HUDEP-2 (cell line): ENCODE results near the gene UBP1.

Experiments used
- DNase-seq, 76 experiments: peaks; one replicate each; lab custom pipeline; 2025; ENCODE audit not compliant: unreplicated experiment in 76 of 76; lab: John Stamatoyannopoulos, UW

The UBP1 gene

DNA sequence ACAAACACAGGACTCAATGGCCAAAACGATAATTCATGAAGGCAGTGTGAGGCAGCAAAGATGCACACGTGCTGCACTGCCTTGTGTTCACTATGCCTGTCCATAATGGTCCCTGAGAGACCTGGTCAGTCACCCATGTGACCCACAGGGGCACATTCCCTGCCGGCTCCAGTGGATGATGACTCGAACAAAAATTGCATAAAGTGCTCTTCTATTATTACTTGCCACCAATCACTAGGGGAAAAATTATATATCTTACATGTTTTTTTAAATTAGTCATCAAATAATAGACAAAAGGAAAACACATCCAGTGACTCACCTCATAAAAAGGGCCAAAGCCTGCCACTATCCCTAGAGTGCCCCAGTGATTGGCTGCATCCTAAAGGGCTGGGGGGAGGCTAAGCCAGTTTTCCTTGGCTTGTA is 47.5 kb downstream of the UBP1 start:
- no peak for DNase-seq

DNA sequence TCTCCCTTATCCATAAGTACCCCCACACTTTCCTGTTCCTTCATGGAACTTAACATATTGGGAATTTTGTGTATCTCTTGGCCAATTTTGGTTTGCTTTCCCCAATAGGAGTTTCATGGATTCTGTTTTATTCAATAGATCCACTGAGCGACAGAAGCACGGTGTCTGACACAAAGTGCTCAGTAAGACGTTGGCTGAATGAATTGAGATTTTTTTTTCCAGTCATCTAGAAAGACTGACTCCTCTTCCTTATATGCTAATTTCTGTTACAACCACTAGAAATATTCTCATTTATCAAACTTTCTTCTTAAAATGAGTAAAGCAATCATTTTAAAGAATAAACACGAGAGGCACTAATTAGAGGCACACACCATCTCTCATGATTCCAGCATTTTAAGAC is 48.1 kb downstream of the UBP1 start:
- no peak for DNase-seq

DNA sequence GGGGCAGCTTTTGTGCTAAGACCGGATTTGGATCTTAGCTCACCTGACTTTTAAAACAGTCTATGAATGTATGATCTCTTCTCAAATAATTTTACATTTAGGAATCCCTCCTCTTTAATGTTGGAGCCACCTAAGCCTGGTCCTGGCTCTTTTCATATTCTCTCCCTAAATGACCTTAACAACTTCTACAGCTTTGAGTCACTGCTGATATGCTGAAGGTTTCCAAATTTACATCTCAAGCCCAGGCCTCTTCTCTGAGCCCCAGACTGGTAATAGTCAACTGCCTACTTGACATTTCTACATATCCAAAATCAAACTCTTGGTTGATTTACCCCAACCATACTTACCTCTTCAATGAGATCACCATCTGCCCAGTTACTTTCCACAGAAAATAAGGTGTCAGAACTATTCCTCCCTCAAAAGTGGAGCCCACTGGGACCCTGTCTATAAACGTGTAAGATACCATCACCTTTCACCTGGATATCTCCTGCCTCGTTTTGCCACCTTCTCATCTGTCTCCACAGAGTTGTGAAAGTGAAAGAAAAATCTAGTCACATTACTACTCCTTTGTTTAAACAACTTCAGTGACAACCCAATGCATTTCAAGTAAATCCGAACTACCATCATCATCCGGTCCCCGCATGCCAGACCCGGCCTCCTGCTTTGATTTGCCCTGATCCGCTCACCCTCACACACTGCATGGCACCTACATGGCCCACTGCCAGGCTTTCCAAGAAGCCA is 48.8 kb downstream of the UBP1 start:
- no peak for DNase-seq

DNA sequence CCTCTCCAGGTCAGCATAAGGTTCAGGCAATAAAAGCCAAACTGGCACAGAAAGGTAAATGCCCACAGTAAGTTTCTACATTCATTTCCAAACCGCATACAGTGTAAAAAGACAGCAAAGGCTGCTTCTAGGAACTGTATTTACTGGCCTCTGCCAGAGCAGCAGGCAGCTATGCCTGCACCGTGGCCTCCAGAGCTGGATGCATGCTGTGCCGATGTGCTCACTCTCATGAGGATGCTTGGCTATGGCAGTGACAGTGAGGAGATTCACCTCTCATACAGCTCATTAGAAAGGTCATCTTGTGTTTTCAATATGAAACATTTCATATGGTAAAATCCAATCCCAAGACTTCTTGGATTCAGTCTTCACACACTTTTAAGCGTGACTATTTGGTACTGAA is 50.3 kb downstream of the UBP1 start:
- no peak for DNase-seq

DNA sequence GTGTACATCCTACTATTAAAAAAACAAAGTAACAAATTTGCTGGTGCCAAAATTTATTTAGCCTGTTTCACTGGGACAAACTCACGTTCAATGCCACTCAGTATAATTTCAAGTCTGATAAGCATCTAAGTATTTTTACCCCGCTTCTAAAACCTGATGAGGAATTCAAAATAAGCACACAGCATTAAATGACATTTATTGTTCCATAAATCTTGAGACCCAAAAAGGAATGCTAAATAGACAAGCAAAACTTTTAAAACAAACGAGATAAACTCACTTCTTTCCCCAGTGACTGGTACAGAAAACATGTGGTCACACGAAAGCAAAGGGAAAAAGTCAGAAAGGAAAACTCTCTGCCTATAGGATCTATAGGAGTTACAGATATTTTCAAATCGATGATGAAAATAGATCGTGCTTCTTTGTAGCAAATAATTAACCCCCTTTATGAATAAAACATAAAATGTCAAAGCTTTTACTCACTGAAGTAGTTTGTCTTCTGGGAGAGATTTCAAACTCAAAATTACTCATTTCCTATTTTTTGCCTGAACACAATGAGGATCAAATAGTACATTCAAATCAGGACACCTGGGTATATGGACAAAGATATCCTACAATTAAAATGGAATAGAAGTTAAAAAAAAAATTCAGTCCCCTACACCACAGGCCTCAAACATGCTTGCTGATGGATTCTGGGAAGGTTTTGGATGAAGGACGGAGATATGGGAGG is 51.7 kb downstream of the UBP1 start:
- DNase-seq = no peak

DNA sequence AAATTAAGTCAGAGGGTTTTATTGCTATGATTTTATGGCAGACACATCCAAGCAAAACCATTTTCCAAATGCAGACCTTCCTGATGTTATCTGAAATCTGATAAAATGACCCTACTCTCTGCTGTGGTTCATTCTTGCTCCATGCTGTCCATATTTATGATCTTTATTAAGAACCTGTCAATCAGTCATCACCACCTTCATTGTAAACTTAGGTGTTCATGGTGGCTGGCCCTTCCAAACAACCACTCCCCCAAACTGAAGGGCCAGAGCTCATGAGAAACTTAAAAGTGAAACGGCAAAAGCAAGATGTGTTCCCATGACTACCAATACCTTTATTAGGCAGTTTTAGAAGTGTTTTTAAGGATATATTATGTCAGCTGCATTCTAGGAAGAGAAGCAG is 53.6 kb downstream of the UBP1 start:
- no peak for DNase-seq

DNA sequence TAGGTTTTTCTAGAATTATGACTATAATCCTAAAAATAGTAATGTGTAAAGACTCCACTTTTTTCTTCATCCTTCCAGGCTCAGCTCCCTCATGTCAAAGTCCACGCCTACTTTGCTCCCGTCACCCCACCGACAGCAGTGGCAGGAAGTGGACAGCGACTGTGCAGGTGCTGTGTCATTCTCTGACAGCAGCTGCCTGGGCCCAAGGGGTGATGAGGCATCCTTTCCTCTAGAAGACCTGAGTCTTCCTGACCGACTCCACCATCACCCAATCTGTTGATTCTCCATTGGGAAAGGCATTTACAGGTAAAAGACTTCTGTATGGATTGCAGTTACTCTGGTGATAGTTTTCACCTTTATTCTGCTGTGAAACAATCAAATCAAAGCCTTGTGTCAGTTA is 54.8 kb downstream of the UBP1 start:
- no peak for DNase-seq

DNA sequence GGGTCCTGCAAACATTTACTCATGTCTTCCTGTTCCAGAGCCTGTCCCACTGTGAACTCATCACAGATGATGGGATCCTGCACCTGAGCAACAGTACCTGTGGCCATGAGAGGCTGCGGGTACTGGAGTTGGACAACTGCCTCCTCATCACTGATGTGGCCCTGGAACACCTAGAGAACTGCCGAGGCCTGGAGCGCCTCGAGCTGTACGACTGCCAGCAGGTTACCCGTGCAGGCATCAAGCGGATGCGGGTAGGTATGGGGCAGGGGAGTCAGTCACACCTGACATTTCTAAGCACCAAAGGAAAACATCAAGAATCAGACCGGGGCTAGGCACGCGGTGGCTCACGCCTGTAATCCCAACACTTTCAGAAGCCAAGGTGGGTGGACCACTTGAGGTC is 56.3 kb downstream of the UBP1 start:
- DNase-seq = no peak

DNA sequence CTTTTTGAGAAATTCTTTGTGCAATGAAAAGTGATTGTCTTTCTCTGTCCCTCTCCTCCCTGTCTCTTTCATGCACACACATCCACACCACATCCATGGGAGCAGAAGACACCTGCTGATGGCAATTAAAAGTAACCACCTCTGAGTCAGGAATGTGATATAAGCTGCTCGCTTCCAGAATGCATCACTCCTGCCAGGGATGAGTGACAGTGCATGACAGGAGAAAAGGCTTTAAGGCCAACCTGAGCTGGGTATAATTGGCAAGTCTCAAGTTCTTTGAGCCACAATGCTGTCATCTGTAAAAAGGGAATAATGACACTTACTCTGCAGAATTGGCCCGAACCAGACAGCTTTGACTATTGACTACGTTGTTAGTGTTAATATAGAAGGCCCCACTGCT is 59.6 kb downstream of the UBP1 start:
- DNase-seq = no peak

DNA sequence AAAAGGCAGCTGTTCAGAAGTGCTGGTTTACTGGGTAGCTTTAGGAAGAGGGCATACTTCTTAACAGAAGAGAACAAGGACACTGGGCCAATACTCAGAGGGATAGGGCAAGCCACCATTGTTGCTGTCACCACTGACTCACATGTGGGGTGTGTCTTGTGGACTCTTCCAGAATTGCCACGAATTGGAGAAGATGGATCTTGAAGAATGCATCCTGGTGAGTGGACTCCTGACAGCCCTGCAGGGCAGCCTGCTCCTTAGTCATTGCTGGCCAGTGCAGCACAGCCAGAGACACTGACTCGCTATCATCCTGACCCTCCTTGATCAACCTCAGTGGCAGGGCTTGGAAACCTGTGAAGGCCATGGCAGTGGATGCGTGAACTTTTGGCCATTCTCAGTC is 62.3 kb downstream of the UBP1 start:
- no peak for DNase-seq

DNA sequence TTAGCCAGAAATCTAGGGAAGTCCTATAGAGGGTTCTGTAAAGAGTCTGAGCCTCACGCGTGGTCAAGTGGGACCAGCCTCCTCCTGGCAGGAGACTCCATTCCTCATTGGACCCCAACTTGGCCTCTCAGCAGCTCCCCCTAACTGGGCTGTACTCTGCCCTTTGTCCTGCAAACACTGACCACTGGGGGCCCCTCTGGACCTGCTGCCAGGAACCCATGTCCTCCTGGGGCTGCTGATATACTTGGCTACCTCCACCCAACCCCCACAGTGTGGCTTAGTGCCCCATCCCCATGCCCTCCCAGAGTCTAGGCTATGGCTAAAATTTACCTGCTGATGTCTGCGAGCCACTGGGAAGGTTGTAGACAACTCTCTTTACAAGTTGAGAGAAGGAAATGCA is 62.7 kb downstream of the UBP1 start:
- no peak for DNase-seq

DNA sequence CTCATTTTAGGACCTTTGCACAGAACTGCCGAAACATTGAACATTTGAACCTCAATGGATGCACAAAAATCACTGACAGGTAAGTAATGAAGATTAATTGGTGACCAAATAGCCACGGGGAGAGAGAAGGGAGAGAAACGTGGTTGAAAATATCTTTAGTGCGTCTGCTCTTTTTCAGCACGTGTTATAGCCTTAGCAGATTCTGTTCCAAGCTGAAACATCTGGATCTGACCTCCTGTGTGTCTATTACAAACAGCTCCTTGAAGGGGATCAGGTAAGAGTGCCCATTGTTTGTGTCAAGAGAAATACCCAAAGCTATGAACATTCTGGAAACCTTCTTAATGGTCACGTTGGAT is 67.1 kb downstream of the UBP1 start:
- DNase-seq = no peak

DNA sequence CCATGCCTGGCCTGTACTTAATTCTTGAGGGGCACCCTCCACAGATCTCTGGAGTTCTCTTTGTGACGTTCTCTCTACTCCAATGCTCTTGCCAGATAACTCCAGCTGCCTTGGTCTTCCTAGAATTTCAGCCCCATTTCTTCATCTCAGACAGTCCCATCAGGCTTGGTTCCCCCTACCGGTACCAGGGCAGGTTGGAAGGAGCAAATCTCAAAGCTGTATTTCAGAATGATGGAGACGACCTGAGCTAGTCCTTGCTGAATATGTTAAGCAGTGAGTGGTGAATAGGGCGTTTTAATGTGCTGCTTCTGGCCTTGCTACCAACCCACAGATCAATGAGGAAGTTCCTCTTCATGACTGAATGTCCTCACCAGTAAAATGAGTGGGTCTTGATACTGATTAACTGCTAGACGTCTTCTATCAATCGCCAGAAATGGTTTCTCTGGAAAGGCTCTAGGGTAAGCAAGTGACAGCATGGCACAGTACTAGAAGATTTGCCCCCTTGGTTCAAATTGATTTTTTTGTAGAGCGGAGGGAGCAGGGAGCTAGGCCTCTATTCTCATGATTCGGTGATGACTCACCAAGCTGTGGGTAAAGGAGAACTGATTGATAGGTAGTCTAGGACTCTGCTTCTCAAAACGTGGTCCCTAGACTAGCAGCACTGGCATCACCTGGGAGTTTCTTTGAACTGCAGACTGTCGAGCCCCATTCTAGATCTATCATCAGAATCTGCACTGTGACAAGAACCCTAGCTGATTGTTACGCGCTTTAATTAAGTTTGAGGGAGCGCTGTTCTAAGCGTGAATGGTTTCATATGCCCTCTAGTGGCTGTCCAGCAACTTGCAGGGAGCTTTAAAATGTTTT is 67.8 kb downstream of the UBP1 start:
- peak in 20 of 76 experiments; percentile 2 to 42 (median 18) for DNase-seq

DNA sequence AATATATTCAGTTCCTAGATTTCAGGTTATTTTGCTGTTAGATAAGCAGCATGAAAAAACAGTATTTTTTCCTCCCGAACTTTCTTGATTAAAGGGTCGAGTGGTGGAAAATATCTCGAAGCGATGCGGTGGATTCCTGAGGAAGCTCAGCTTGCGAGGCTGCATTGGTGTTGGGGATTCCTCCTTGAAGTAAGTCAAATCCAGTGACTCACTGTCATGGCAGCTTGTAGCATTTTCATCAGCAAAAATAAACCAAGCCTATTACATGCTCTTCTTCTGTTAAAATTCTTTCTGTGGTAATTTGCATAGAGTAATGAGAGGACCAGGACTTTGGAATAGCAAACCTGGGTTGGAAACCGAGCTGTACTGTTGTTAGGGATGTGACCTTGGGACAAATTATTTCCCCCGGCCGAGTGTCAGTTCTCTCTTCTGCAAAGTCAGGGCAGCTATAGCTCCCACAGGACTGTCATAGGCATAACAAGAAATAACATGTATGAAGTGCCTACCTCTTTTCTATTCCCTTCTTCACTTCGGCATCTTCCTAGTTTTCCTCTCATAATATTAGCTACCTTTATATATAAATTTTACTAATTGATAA is 75.6 kb downstream of the UBP1 start:
- DNase-seq = no peak

DNA sequence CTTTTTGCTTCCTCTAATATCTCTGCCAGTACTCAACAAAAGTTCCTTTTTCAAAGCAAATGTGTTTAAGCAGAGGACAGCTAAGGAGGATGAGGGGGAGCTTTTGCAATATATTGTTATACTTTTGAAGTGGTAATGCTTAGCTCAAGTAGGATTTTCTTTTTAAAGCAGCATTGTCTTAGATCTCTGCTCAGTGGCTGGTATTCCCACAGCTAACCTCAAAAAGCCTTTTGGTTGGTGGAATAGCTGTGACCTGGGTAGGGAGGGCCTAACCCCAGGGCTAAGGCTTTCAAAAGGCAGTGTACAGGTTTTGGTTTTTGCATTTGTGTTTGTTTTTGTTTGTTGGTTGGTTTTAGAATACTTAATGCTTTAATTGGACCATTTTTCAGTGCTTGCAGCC is 76.1 kb downstream of the UBP1 start:
- no peak for DNase-seq

DNA sequence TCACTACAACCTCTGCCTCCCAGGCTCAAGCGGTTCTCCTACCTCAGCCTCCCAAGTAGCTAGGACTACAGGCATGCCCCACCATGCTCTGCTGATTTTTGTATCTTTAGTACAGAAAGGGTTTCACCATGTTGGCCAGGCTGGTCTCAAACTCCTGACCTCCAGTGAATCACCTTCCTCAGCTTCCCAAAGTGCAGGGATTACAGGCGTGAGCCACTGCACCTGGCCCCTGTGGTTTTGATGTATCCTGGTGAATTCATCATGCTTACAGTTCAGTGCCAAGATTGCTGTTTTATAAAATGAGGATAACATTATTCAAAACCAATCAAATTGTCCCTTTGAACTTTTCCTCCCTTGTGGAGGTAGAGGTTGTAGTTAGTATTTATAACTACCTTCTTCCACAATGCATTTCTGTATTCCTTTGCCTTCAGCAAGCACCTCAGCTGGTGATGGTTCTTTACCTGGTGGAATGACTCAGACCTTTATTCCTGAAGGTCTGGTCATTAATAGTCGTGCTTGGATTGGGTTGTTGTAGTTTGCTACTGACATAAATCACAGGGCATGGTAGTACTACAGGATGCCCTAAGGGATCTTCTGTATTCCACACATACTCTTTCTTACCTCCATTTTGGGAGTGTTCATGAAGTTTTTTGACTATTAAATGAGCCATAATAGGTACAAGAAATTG is 76.9 kb downstream of the UBP1 start:
- DNase-seq = no peak

DNA sequence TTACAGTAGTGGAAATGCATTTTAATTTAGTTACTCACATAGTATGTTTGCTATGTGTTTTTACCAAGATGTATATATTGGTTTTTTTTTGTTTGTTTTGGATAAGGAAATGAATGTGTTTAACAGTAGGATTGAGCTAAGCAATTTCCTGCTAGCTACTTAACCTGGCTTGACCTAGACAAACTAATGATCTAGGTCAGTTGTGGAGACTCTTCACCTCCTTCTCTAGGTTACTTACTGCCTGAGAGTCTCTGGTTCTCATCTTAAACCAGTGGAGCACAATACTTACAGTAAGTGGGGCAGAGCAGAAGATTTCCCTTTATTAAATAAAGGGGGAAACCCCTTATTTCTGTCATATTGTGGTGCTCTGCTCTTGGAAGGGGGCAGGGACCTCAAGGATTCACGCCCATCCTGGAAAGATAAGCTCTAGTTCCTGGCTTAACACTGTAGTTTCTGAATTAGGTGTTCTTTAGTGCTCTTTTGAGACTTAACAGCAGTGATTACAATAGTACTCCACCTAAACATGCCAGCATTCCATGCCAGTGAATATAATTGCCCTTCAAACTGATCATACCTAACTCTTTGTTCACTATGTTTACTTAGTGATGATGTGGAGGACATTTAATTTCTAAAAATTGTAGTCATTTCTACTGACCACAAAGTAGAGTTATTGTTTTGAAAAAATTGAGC is 79.9 kb downstream of the UBP1 start:
- no peak for DNase-seq

DNA sequence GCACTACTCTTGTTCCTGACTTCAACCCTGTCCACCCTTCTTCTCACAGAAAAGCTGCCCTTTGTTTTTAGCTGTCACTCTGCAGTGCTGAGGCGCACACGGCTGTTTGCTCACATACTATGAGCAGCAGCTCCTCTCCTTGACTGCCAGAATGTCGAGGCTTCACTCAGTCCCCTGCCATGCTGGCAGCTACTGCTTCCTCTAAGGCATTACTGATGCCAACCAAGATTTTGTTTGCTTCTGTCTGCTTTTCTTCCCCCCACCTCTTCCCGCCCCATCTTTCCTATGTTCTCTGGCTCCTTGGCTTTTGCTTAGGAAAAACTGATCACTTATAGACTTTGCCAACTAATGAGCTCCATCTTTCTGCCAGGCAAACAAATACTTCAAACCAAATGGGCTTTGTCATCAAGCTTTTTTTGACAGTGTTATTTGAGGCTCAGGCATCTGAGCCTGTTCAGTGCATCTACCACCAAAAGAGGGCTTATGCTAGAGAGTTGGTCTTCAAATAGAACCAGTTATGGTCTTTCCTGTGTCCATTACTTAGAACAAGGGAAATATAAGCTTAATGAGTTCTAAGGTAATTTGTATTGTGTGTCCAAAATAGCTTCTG is 81.9 kb downstream of the UBP1 start:
- DNase-seq = no peak

DNA sequence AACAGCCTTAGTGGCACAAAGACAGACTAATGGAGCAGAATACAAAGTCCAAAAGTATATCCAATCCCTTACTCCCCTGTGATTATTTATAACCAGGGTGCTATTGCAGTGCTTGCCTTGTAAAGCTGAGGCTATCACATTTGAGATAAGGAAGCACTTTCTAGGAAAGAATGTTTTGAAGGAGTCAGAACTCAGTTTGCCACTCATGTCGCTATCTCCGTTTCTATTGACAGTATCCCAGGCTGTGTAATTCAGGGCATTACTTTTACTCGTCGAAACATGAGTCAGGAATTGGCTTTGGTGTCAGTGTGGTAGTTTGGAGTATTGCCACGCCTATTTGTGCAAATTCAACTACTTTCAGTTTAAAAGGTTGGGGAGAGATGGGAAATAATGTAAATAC is 84.6 kb downstream of the UBP1 start:
- no peak for DNase-seq

DNA sequence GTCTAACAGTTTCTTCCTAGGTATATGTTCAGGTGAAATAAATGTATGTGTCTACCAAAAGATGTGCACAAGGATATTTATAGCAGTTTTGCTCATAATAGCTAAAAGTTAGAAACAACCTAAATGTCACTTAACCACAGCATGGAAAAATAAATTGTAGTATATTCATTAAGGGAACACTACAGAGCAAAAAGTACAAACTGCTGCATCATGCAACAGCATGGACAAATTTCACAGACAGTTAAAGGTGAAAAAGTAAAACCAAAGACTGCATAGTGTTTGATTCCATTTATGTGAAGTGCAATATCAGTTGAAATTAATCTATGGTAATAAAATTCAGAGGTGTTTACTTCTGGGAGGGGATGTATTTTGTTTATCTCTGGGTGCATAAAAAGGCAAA is 100.4 kb downstream of the UBP1 start:
- DNase-seq = no peak
